ENCODE measurements around the gene TIMP2.
"Not testable (repeated sequence)": the region's sequence is repeated elsewhere in the genome, so short reads cannot be mapped to it uniquely, and the experiment has no call there.

The TIMP2 gene

GRCh38 chr17:78954684-78955083 lies 29.5 kb upstream of the TIMP2 start:
- DNase-seq, result no peak

- DNase-seq, result no peak
These were observed 28.5 kb upstream of the TIMP2 start for GRCh38 chr17:78953356-78954350.

- no peak for DNase-seq
These were observed 27.5 kb upstream of the TIMP2 start for GRCh38 chr17:78952706-78953105.

- DNase-seq, result no peak
These were observed 26.9 kb upstream of the TIMP2 start for GRCh38 chr17:78951967-78952551.

GRCh38 chr17:78950870-78951269 lies 25.7 kb upstream of the TIMP2 start:
- DNase-seq, result no peak

GRCh38 chr17:78947235-78948149 lies 22.3 kb upstream of the TIMP2 start:
- no peak for DNase-seq

GRCh38 chr17:78946631-78947030 lies 21.4 kb upstream of the TIMP2 start:
- DNase-seq, result no peak

- no peak for DNase-seq
These were observed 20.9 kb upstream of the TIMP2 start for GRCh38 chr17:78946131-78946530.

- DNase-seq, result not testable (repeated sequence)
These were observed 20.3 kb upstream of the TIMP2 start for GRCh38 chr17:78945455-78945854.

GRCh38 chr17:78944956-78945355 lies 19.8 kb upstream of the TIMP2 start:
- DNase-seq, result no peak

- DNase-seq, result no peak
These were observed 18.8 kb upstream of the TIMP2 start for GRCh38 chr17:78944026-78944425.

GRCh38 chr17:78940708-78941107 lies 15.5 kb upstream of the TIMP2 start:
- DNase-seq, result no peak

GRCh38 chr17:78940258-78940657 lies 15.1 kb upstream of the TIMP2 start:
- DNase-seq, result no peak

GRCh38 chr17:78939615-78940014 lies 14.4 kb upstream of the TIMP2 start:
- no peak for DNase-seq

- no peak for DNase-seq
These were observed 12.4 kb upstream of the TIMP2 start for GRCh38 chr17:78937561-78937960.

- DNase-seq, result no peak
These were observed 10.5 kb upstream of the TIMP2 start for GRCh38 chr17:78935419-78936323.

- no peak for DNase-seq
These were observed 9.7 kb upstream of the TIMP2 start for GRCh38 chr17:78934681-78935418.

- no peak for DNase-seq
These were observed 8.9 kb upstream of the TIMP2 start for GRCh38 chr17:78933959-78934568.

GRCh38 chr17:78933025-78933958 lies 8.1 kb upstream of the TIMP2 start:
- DNase-seq, result peak; percentile 50
